ENCODE measurements around the gene ZRSR2.

DNA sequence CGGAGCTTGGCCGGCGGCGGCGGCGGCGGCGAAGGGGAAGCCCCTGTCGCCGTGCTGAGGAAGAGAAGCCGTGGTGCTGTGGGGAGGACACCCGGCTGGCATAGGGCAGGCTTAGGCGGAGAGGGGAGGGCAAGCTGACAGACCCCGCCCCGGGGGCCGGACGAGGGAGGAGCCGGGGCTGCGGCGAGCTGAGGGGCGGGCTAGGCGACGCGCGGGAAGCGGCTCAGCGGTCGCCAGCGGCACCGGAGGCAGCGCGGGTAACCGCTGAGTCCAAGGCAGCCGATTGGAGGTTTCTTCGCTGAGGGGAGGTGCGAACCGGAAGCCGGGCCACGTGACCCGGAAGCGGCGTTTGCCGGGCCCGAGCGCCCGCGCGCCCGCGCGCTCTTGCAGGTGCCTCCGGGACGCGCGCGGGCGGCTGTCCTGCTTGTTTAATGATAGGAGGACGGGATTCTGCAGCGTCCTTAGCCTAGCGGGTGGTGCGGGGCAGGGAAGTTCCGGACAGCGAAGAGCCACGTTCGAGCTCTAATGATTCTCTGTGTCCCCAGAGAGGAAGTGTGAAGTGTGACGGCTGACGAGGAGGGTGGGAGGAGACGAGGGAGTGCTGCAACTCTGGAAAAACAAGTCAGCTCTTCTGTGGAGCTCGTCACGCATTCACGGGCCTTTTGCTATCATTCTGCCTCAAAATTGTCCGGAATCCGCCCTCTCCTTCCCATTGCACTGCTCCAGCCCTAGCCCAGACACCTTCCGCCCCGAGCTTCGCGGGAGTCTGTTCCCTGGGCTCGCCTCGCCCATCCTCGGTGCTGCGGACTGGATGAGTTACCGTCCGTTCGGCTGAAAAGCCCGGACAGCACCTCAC is 64.7 kb downstream of the ZRSR2 start, which contains the start of gene AP1S2:
- TF ChIP-seq ZNF274 (IDR thresholded peaks at IDR 0.05; ENCODE audit: low read depth, low read length) (no peak), SUZ12 (IDR thresholded peaks at IDR 0.05; ENCODE audit: extremely low read depth, insufficient read depth, insufficient read length) (no peak), YY1 (IDR thresholded peaks at IDR 0.05; ENCODE audit: insufficient read depth, insufficient read length) (no peak)
